AG10803 (cell line): ENCODE results near the gene BICD1.
A peak's percentile ranks its signal among the peaks of the same experiment; 100 is the strongest.

Source experiments
- DNase-seq: peaks from one replicate; pipeline ENCODE4 v3.0.0; 2010; ENCODE audit warnings: low read depth
- H3K4me3 ChIP-seq: 2 replicates; pipeline ENCODE4 v1.5.1; 2011; ENCODE audit warnings: mild to moderate bottlenecking, low read length, control low read depth
- CTCF ChIP-seq: conservative IDR thresholded peaks from 2 replicates; pipeline ENCODE4 v1.5.1; 2011; ENCODE audit warnings: mild to moderate bottlenecking, low read length, control low read depth, inconsistent platforms

BICD1 gene

GRCh38 chr12:32070370-32070769, 36.3 kb upstream of the BICD1 start:
- H3K4me3 ChIP-seq: no peak overlapping the region
- no peak for TF ChIP-seq CTCF

GRCh38 chr12:32072102-32072501, 34.5 kb upstream of the BICD1 start:
- TF ChIP-seq CTCF: no peak
- H3K4me3 ChIP-seq: no peak overlapping the region

More at GRCh38 chr12:32070370-32070769, 36.3 kb upstream of the BICD1 start:
- DNase-seq: no peak

GRCh38 chr12:32074432-32074831, 32.2 kb upstream of the BICD1 start:
- H3K4me3 ChIP-seq: no peak overlapping the region
- DNase-seq: no peak
- no peak for TF ChIP-seq CTCF

More at GRCh38 chr12:32072102-32072501, 34.5 kb upstream of the BICD1 start:
- DNase-seq: no peak

GRCh38 chr12:32076941-32077340, 29.7 kb upstream of the BICD1 start:
- no peak for TF ChIP-seq CTCF
- DNase-seq: no peak
- H3K4me3 ChIP-seq: no peak overlapping the region

- no peak for DNase-seq
- no peak overlapping the region for H3K4me3 ChIP-seq
- TF ChIP-seq CTCF: no peak
Measured at GRCh38 chr12:32080435-32080834, 26.2 kb upstream of the BICD1 start.

- TF ChIP-seq CTCF: no peak
- peak; percentile 84 for DNase-seq
- no peak overlapping the region for H3K4me3 ChIP-seq
Measured at GRCh38 chr12:32083489-32083888, 23.2 kb upstream of the BICD1 start.

- TF ChIP-seq CTCF: no peak
- peak; percentile 15 for DNase-seq
- H3K4me3 ChIP-seq: no peak overlapping the region
Measured at GRCh38 chr12:32084017-32084688, 22.5 kb upstream of the BICD1 start.
